Activated T-cell treated with anti-CD3 and anti-CD28 coated beads for 1 hour (primary cell): ENCODE results near the gene CPO.

Source experiments
- DNase-seq: peaks from one replicate; pipeline ENCODE4 v3.0.0-alpha.2; 2020; ENCODE audit warnings: low read depth

Gene CPO

GRCh38 chr2:206974551-206974950, 35.2 kb downstream of the CPO start:
- no peak for DNase-seq

GRCh38 chr2:206978746-206979145, 39.4 kb downstream of the CPO start:
- no peak for DNase-seq

GRCh38 chr2:206979365-206979764, 40.0 kb downstream of the CPO start:
- DNase-seq = no peak

- no peak for DNase-seq
Observed at GRCh38 chr2:206979922-206980321, 40.6 kb downstream of the CPO start.

GRCh38 chr2:206980413-206980812, 41.1 kb downstream of the CPO start:
- DNase-seq = no peak

- DNase-seq = no peak
Observed at GRCh38 chr2:206981086-206981674, 41.9 kb downstream of the CPO start.

GRCh38 chr2:206981739-206982340, 42.5 kb downstream of the CPO start:
- peak; percentile 36 for DNase-seq

GRCh38 chr2:206982360-206982955, 43.1 kb downstream of the CPO start:
- no peak for DNase-seq

GRCh38 chr2:206983161-206983859, 44.0 kb downstream of the CPO start:
- DNase-seq = no peak

- DNase-seq = no peak
Observed at GRCh38 chr2:206984206-206984605, 44.9 kb downstream of the CPO start.

- no peak for DNase-seq
Observed at GRCh38 chr2:206986943-206987342, 47.6 kb downstream of the CPO start.

GRCh38 chr2:206987810-206988209, 48.5 kb downstream of the CPO start:
- DNase-seq = no peak

- no peak for DNase-seq
Observed at GRCh38 chr2:206988884-206989283, 49.6 kb downstream of the CPO start.

GRCh38 chr2:206989311-206989710, 50.0 kb downstream of the CPO start:
- DNase-seq = no peak

GRCh38 chr2:206990360-206990759, 51.0 kb downstream of the CPO start:
- no peak for DNase-seq

GRCh38 chr2:206991070-206991469, 51.8 kb downstream of the CPO start:
- DNase-seq = no peak

- no peak for DNase-seq
Observed at GRCh38 chr2:206993396-206993911, 54.1 kb downstream of the CPO start.

- no peak for DNase-seq
Observed at GRCh38 chr2:206993964-206994363, 54.6 kb downstream of the CPO start.

- no peak for DNase-seq
Observed at GRCh38 chr2:206996556-206997065, 57.3 kb downstream of the CPO start.

- no peak for DNase-seq
Observed at GRCh38 chr2:207008105-207008990, 69.0 kb downstream of the CPO start.

- no peak for DNase-seq
Observed at GRCh38 chr2:207012461-207012860, 73.1 kb downstream of the CPO start.

- no peak for DNase-seq
Observed at GRCh38 chr2:207014424-207014823, 75.1 kb downstream of the CPO start.
